LoVo (cell line): ENCODE data around the gene RASL11B.
"Not testable (repeated sequence)": the region's sequence is repeated elsewhere in the genome, so short reads cannot be mapped to it uniquely, and the experiment has no call there.

Experiments used
- DNase-seq: peaks from one replicate; pipeline ENCODE4 v3.0.0-alpha.2; 2016; ENCODE audit warnings: low spot score

RASL11B gene, protein sequence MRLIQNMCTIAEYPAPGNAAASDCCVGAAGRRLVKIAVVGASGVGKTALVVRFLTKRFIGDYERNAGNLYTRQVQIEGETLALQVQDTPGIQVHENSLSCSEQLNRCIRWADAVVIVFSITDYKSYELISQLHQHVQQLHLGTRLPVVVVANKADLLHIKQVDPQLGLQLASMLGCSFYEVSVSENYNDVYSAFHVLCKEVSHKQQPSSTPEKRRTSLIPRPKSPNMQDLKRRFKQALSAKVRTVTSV

DNA sequence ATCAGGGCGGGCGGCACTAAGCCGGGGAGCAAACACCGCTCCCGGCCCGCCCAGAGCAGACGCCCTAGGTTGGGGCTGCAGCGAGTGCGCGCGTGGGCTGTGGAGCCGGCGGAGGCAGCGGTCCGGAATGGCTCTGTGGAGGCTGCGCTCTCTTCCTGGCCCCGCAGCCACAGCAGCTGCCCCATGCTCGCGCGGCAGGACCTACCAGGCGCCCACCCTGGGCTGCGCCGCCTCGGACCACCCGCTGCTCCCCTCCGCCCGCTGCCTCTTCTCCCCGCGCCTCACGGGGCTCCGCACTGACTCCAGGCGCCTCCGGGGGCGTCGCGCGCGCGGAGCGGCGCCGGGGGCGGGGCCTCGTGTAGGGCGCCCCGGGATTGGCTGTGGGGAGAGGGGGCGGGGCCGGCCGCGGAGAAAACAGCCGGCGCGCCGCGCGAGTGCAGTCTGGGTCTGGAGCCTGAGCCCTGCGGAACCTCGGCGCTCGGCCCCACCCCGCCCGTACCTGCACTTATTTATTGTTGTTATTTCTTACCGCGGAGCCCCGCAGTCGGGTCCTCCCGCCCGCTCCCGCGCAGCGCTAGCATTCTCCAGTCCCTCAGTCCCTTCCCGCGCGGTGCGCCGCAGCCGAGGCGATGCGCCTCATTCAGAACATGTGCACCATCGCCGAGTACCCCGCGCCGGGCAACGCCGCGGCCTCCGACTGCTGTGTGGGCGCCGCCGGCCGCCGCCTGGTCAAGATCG is at the start of gene RASL11B:
TSS of gene RASL11B (plus strand) at position 439 of the 738 bp plus-strand sequence. CDS start at position 630, 191 bp downstream.
- DNase-seq, result peak; percentile 81

DNA sequence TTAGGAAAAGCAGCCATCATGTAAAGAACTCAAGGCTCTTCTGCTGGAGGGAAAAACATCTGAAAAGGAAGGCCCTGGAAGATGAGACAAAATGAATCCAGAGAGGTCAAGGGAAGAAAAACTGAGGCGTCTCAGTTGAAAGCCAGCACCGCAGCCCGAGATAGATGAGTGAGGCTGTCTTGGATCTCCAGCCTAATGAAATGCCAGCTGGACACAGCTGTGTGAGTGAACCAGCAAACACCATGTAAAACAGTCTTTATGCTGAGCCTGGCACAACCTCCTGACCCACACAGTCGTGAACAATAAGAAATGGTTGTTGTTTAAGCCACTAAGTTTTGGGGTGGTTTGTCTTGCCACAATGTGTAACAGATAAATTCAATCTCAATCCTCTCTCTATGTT is 48.6 kb upstream of the RASL11B start:
- no peak for DNase-seq

DNA sequence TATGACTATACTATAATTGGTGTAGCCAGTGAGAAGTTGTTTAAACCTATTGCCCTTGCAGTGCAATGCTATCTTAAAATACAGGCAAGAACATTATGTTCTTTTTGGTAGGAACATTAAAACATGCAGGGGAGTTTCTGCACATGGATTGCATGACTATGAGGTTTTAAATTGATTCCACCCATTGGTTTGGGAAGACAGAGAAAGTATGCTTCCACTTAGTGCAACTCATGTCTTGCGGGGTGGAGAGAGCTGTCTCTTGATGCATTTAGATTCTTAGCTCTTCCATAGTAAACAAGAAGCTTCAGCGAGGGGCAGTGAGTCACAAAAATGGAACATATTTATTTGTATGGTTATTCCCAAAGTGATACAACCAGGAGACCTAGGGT is 39.5 kb upstream of the RASL11B start:
- no peak for DNase-seq

DNA sequence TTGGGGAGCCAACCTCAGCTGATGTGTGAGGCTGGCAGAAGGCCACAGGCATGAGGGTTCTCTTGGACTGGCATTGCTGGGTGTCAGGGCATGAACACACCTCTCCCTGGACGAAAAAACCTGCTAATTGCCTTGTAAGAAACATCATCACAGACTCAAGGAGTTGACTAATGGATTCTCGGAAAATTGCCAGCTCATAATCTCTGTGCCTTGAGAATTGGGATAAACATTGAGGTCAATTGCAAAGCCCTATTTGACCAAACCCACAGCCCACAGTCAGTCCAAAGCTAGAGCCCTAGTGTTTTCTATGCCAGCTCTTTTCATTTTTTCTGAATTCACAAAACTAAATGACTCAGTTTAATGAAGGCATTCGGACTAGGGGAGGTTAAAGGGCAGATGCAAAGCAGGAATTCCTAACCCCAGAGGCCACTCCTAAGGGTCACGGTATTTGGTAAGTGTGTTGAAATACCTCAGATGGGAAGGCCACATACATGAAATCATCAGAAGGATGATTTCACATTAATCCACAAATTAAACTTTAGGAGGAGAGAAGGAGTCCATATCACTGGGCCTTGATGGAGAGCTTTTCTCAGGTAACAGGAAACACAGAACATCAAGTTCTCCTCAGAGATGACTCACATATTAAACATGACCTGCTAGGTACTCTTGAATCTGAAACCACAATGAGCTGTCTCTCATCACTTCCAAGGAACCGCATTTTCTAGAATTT is 39.0 kb upstream of the RASL11B start:
- DNase-seq, result peak; percentile 37

DNA sequence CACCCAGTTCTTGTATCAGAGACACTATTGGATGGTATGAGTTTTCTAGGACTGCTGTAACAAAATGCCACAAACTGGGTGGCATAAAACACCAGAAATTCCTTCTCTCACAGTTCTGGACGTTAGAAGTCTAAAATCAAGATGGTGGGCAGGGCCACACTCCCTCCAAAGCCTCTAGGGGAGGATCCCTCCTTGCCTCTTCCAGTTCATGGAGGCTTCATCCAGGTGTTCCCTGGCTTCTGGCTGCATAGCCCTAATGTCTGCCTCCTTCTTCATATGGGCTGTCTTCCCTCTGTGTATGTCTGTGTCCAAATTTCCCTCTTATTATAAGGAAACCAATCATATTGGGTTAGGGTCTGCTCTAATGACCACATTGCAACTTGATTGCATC is 38.4 kb upstream of the RASL11B start:
- DNase-seq, result no peak

DNA sequence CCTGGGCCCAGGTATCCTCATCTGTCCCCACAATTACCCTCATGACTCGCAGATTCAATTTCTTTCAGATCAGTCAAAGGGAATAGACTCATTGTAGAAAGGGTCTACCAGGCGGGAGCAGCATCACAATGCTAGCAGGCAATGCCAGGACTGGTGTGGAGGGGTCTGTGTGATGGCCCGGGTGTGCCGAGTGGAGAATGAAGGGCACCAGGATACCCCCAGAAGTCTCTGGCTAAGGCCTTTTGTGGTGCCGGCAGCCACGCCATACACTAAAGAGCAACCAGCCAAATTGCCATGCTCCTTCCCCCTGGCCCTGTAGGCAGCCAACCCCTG is 37.9 kb upstream of the RASL11B start:
- no peak for DNase-seq

DNA sequence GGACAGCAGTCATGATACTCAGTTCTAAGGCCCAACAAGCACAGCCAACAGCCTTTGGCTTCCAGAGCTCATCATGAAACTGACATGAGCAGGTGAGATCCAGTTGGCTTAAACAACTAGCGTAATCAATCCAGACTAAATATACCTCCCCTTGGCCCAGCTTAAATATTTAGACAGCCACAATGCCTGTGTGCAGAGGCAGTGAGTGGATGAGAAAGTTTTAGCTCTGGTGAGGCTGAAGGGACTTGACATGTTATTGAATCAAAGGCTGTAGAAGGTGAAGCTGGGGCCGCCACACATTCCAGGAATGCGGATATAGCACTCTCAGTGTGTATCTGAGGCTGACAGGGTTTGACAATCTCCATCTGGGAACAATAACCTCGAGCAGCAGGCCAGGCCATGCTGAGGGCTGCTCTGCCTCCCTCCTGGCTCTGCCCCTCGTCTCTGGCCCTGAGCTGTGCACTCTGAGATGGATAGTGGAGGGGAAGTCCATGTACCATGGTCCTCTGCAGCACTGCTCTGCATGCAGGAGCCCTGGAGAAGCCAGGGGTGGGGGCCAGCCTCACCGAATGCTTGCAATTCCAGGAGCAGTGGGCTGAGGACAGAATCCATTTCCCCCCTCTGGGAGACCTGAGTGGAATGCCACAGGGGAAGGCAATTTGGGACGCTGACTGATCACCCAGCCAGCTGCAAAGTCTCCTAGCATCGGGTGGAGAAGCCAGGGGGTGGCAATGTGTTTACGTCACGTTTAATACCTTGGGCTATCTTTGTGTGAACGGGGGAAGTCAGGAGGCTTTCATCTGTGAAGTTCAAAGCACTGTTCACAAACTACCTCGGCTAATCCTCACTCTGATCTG is 37.3 kb upstream of the RASL11B start:
- no peak for DNase-seq

DNA sequence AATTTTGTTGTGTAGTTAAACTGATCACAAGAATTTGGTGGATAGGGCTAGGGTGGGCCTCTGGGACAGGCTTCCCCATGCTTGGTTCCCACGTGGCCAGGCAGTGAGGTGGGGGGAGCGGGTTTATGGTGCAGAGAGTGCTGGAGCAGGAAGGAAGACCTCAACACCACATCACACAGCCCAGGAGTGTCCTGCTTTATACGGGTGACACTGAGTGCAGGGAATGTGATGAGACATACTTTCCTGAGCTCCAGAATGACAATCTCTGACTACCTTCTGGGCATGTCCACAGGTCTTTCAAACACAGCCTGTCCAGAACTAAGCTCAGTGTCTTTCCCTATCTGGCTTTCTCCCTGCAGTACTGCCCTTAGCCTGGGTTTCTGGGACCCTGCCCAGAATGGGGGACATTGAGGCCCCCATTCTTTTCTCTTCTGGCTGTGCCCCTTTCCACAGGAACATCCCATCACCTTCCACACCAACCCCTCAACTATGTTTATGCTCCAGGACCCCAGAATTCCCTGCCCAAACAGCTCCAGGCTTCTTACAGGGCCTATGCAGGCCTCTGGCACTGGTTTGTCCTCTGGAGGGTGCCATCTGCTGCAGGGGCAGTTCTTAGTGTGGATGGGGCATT is 36.5 kb upstream of the RASL11B start:
- DNase-seq, result no peak

DNA sequence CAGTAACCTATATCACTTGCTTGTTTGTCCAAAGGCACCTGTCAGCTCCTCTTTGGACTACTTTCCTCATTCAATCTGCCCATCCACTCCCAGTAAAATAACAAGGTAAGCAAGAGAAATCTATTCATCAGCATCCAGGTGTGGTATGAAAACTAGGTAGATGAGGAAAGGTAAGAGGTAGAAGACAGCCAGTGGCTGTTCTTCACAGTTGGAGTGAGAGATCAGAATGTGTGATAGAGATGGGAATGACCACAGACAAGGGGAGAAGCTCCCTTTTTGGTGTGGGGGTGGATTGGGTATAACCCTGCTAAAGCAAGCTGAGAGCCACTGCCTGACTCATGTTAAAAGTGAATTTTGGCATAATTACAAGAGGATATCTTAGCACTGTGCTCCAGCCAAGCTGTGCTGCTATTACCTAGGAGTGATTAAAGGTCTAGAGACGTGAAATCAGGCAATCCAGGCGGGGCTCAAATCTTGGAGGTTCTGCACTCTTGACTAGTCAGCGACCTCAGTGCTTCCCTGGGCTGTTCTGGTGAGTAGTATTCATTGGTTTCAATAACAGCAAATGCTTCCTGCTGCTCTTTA is 28.1 kb upstream of the RASL11B start:
- DNase-seq, result no peak

DNA sequence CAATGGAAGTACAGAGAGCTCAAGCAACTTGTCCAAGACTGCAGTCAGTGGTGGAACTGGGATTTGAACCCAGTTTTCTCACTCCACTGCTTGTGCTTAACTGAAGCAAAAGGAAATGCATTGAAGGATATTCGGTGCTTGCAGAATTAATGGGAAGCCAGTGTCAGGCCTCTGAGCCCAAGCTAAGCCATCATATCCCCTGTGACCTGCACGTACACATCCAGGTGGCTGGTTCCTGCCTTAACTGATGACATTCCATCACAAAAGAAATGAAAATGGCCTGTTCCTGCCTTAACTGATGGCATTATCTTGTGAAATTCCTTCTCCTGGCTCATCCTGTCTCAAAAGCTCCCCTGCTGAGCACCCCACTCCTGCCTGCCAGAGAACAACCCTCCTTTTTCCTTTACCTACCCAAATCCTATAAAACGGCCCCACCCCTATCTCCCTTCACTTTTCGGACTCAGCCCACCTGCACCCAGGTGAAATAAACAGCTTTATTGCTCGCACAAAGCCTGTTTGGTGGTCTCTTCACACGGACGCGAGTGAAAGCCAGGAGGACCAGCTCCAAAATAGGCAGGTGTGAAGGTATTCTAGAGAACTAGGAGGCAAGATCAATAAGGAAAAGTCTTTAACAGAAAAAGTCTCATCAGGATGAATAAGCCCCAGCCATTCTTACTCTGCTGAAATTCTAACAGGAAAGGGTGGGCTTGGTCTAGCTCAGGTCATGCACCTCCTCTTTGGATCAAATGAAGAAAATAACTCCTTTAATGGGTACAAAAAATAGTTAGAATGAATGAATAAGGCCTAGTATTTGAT is 27.3 kb upstream of the RASL11B start:
- not testable (repeated sequence) for DNase-seq

DNA sequence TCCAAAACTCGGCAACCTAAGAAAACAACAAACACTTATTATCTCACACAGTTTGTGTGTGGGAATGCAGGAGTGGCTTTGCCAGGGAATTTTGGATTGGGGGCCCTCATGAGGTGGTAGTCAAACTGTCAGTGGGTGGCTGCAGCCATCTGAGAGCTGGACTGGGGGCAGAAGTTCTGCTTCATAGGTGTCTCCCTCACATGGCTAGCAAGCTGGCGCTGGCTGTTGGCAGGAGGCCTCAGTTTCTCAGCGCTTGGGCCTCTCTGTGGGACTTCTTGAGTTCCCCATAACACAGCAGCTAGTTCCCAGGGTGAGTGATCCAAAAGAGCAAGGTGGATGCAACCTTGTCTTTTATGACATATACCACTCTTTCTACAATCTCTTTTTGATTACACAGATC is 26.0 kb upstream of the RASL11B start:
- DNase-seq, result no peak

DNA sequence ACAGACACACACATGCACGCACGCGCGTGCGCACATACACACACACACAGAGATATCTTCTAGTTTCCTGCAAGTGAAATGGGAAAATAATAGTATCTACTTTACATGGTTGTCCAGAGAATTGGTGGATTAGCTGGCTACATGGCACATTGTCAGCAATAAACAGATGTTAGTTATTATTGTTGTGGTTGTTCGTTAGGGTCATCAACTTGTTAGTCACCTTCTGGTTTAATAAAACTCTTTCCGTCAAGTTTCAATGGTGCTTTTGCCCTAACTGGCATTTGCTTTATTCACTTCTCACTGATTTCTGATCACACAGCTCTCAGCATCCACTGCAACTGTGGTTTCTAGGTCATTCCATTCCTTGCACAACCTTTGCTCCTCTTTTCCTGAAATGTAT is 25.4 kb upstream of the RASL11B start:
- DNase-seq, result no peak

DNA sequence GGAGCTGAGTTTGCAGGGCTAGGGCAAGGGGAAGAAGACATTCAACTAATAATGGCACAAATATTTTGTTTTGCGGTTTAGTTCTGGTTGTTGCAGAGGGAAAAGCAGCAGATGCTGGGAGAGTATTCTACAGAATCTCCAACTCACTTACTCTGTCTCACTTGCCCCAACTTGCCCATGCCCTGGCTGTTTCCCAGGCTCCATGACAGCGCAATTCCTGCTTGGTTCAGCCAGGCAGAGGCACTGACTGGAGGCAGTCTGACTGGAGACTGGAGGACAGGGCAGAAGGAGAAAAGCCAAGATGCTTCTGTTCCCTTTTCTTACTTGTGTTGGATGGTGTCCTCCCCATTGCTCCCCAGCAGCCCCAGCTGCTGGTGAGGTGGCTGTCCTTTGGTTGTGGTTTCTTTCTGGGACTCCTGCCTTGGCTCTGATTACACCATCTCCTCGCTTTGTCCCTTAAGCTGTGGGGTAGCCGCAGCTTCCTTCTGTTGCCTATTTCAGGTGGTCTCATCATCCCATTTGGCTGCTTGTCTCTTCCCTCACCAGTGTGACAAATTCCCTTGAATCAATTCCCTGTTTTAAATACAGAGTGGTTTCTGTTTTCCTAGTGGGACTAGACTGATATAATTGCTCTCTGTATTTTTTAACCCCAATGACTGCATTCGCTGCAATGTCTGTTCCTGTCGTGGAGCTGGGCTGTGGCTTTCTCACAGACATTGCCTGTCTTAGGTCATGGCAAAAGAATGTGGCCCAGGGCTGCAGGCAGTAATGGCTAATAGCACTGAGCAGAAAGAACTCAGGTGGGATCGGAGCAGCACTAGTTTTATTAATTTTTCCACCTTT is 24.2 kb upstream of the RASL11B start:
- DNase-seq, result peak; percentile 32

DNA sequence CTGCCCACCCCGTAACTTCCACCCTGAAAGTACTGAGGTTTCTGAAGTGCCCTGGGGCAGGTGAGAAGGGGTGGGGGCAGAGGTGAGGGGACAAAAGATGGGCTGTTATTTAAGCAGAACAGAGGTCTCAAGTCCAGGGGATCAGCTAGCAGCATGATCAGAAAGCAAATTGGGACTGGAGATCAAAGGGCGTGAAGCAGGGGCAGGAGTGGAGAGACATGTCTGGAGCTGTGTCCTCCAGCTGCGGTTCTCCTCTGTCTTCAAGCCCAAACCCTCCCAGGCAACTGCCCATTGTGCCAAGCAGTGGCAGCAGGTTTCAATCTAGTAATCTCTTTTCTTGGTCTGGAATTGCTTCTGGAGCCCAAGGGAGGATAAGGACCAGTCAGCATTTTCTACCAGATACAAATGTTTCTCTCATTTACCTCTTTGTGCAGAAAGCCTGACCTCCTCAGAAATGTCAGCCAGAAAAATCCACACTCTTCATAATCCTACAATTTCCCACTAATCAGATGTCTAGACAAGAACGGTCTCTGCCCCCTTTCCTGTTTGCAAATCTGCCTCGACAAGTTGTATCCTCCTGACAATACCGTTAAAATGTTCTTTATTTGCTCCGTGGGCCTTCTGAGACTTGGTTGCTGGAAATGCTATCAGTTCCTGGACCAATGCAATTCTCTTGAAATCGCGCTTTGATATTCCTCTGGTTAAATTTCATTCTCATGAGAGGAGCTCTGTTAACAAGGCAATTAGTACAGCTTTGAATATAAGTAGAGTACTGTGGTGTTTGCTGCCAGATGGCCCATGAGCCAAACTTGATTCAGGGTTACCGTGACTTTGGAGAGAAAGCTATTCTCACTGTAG is 23.2 kb upstream of the RASL11B start:
- no peak for DNase-seq

DNA sequence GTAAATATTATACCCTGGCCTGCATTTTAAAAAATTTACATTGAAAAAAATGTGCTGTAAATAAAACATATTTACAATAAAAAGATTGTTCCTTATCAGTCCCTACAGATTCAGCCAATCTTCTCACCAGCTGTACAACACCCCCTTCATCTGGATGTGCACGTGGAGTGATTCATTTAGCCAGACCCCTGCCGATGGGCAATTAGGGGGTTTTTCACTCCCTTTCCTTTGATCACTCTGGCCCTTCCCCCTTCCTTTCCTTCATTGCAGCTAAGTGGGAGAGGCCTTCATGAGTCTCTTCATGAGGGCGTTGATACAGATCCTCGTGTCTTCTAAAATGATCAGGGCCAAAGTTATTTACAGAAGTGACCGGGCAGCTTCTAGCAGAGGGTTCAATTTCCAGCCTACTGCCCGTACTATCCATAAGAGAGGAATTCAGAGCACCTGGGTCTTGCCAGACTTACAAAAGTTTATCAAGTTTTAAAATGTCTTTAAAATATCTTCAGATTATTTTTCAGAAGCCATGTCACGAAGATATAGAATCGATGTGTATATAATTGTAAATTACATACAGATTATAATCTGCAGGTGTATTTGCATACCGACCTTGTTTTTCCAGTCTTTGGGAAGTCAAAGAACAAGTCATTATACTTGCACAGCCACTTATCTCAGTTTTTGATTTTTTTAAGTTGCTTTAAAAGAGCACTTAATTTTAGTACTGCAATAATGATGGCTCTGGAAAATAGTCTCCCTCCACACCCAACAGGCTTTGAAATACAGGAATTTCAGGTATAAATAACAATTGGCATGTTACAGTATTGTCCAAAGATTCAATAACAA is 21.4 kb upstream of the RASL11B start:
- no peak for DNase-seq

DNA sequence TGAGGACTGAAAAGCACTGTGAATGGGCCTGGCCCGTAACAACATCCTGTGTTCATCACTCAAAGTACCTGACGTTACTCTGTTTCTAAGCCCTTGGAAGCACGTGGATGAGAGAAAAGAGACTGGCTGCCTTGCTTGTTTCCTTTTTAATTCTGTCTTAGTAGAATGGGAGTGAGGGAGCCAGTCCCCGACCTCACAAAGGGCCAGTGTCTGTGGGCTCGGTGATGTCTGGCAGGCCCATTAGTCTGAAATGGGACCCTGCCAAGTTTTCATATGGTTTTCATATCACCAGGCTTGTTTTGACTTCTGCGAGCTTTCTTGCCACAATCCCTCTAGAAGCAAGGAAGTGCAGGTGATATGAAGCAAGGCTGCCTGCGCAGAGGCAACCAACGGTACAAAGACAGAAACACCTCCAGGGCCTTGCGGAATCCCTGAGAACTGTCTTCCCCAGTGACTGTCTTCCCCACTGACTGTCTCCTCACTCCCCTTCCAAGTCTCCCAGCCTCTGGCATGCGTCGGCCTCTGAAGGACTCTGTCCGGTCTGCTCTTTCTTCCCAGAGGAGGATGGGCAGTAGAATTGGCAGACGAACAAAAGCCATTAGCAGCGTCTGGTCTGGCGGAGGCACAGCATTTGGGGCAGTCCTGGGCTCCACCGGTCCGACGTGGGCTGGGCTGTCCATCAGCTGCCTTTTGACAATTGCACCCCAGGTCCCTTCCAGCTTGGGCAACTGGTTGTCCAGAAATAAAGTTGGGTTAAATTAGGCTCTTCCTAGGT is 20.2 kb upstream of the RASL11B start:
- no peak for DNase-seq

DNA sequence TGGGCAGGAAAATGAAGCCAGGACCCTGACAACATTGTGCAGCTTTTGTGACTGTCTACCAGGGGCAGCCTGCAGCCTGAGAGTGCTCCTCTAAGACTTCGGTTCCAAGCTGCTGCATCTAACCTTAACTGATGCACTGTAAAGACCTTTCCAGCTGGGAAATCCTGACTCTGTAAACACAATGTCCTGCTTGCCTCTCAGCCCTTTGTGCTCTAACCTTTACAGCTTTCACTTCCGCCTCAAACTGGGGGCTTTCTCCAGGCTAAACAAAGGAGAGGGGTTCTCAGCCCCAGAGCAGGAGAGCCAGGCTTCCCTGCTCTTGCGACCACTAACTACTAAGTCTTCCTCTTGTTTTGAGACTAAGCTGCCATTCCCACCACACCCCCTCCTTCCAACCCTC is 19.3 kb upstream of the RASL11B start:
- no peak for DNase-seq
